HG03135 (cell line): ENCODE results near the gene VPS52.
"Not testable (repeated sequence)": the region's sequence is repeated elsewhere in the genome, so short reads cannot be mapped to it uniquely, and the experiment has no call there.

Experiments used
- ATAC-seq: cut with Tn5 transposase; IDR thresholded peaks from one replicate; pipeline ENCODE4 v1.9.1; 2021; ENCODE audit warnings: mild to moderate bottlenecking, moderate library complexity; ENCODE audit not compliant: unreplicated experiment

The VPS52 gene

DNA sequence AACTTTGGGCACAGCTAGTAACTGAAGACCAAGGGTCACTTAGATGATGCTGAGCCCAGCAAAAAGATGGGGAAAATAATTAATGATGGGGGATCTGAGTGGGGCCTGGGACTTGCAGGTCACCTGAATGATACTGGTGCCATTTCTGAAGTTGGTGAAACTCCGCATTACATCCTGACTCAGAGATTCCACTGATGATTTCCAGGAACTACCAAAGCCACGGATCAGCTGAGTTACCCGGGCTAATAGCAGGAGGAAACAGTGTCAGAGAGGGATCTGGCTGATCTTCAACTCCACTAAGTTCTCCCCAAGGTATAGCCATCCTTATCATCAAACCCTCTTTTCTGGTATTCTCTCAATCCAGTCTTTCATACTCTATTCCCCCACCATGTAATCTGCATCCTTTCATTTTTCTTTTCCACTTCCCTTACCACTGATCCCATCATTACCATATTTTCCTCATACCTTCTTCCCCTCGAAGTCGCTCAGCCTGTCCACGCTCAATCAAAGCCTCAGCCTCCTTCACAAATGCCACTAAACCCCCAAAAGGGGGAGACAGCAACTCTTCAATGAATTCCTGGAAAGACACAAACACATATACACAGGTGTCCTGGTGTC, 20.2 kb downstream of the VPS52 start:
- no peak for ATAC-seq

DNA sequence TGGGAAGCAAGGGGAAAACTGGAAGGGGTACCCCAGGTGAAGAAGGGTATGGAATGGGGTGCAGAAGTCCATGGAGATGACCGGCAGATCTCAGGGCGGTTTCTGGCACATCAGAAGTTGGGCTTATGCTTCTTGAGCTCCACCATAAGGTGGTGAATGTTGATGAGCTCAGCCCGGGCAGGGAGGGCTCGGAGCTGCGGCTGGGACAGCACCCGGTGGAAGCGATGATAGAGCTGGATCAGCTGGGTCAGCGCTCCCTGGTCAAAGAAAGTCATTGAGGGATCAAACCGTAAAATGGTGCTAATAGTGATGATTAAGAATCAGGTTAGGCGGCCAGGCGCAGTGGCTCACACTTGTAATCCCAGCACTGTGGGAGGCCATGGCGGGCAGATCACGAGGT, 20.9 kb downstream of the VPS52 start:
- ATAC-seq = no peak

DNA sequence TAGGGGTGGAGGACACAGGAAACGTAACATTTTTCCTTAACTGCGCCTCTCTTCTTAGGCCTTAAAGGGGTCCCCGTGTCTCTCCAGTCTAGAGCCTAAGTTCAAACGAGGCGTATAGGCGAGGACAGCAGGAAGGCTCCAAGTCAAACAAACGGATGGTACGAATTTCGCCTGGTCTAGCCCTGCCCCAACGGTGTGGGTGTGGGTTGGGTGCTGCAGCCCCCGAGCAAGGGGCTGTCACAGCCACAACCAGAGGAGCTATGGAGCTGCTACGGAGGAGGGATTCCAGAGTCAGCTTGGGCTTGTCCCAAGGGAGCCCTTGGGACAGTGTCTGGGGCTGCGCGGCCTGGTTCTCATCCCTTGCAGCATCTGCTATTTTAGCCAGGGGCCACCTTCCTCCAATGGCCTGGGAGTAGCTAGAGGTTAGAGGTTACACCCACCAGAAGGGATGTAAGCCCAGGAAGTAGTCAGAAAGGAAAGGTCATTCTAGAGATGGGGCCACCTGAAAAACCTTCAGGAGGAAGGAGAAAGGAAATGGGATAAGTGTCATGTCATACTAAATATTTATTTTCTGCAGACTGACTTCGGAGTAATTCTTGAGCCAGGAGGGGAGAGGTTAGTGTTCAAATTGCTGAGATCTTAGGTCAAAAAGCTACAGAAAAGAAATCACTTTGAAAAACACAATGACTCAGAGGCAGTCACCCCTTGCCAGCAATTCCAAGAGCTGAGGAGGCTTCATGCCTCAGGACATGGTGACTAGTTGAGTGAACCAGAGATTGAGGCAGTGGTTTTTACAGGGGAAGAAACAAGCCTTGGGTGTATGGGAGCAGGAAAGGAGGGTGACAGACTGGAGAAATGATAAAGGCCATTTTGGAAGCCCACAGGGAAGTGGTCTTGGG, 21.7 kb downstream of the VPS52 start:
- ATAC-seq = no peak

DNA sequence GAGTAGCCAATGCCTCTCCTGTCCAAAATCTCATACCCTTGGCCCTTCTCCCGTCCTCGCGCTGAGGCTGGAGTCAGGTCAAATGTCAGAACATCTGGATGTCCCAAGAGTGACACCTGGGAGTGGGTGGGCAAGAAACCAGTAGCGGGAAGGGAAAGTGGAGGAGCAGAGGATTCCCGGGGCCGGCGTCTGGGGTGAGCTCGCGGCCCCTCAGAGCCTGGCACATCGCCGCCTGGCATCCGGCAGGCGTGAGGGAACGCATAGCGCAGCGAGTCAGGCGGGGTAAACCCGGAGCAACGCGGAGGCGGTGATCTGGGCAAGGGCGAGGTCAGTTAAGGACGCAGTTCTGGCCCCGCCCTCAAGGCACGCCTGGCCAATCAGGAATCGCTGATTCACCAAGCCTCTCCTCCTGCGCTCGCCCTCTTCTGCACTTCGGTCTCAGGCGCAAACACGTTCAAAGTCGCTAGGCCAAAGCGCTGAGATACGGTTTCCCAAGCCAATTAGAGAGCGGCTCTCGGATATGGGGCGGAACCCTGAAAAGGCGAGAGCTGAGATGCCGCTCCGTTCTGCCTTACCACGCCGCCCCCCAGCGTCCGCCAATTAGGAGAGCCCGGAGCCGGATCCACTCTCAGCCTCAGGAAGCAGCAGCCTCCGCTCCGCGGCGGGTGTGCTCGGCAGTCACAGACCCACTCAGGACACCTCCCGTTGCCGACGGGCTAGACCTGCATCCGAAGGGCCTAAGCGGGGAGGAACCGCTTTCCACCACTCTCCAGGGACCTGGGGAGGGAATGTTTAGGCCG, 22.5 kb downstream of the VPS52 start:
- ATAC-seq = peak; percentile 84

DNA sequence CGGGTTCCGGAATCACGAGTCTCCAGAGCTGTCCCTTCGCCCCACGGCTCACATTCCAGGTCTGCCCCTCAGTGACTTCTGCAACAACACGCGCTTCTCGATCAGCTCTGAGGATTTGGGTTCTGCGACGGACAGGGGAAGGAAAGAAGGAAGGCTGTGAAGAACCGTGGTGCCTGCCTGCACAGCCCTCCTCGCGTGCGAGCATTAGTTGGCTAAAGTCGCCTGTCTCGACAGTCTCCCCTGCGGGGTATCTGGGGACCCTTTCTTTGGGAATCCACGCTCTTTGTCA, 23.1 kb downstream of the VPS52 start:
- ATAC-seq = peak; percentile 7

DNA sequence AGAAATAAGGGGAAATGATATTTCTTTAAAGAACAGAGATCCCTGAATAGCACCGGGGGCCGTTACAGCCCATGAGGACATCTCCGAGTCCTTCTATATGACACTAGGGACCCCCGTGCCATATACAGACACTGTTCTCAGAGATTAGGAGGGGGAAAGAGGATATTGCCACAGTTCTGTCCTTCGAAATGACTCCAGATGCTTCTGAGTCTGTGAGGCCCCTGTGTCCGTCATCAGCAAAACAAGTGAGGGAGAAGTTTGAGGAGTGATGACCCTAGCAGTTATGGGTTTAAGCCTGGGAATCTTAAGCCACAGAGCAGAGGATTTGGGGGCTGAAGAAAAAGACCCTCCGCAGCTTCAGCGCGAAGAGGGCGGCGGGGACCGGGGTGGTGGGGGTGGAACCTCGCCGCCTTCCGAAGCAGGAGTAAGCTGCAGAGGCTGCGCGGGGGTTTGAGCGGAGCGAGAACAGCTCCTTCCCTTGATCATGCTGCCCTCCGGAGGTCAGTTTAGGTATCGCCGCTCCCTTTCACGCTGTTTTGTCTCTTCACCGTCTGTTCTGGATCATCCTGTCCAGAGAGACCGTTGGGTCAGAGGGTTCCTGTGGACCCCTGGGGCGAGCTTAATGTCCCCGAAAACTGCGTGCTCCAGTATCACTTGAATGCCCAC, 23.6 kb downstream of the VPS52 start:
- peak; percentile 36 for ATAC-seq

DNA sequence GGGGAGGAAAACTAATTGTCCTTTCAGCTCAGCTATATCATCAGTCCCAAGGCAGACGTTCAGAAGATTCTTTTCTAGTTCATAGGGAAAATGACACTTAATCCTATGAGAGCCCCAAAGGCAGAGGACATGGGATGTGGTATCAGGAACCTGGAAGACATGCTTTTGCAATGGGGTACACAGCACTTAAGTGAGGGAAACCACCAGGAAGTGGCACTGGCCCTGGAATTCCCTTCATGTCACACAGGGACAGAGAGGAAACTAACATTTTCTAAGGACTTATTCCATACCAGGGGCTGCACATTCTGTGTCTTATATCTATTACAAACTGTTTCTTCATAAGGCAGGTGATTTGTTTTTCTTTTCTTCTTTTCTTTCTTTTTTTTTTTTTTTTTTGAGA, 28.2 kb downstream of the VPS52 start:
- ATAC-seq = no peak

DNA sequence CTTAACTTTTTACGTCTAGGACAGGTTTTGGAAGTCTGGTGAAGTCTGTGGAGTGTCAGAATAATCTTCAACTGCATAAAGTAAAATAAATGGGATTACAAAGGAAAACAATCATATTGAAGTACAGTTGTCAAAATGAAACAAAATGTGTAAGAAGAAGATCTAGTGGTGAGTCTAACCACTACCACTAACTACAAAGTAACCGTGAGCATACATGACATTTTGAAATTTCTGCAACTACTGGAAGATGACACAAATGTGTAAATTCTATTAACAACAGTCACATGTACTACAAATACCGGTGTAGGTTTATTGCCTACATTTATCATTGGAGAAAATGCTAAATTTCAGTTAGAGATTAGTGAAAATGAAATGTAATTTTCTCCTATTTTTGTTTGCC, 29.7 kb downstream of the VPS52 start:
- no peak for ATAC-seq

DNA sequence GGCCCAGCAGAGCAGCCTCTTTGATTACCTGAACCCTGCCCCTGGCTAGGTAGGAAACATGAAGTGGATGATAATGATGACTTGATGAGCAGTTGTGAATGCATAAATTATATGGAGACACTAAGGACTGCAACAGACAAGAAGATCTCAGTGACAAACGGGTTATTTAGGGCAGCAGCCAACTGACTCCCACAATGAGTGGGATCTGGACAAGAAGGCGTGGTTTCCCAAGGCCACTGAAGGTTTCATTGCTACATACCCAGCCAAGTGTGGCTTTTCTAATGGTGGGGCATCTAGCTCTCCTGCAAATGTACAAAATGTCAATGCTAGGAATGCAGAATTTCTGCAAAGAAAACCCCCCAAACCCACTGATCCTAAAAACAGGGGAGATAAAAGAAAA, 33.9 kb downstream of the VPS52 start:
- no peak for ATAC-seq

DNA sequence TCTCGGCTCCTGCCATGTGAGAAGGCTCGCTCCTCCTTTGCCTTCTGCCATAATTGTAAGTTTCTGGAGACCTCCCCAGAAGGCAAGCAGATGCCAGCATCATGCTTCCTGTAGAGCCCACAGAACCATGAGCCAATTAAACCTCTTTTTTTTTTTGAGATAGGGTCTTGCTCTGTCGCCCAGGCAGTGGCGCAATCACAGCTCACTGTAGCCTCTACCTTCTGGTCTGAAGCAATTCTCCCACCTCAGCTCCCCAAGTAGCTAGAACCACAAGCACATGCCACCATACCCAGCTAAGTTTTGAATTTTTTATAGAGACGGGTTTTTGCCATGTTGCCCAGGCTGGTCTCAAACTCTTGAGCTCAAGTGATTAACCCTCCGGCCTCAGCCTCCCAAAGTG, 34.8 kb downstream of the VPS52 start:
- ATAC-seq = no peak

DNA sequence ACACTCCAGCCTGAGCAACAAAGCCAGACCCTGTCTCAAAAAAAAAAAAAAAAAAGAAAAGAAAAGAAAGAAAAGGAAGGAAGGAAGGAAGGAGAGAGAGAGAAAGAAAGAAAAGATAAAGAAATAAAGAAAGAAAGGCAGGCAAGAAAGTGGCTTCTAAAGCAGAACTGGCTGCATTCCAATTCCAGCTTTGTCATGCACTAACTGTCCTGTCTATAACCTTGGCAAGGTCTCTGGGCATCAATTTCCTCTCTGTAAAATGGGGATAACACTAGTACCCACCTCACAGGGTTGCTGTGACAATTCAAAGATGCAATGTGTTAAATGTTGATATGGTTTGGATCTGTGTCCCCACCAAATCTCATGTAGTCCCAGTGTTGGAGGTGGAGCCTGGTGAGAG, 35.3 kb downstream of the VPS52 start:
- no peak for ATAC-seq

DNA sequence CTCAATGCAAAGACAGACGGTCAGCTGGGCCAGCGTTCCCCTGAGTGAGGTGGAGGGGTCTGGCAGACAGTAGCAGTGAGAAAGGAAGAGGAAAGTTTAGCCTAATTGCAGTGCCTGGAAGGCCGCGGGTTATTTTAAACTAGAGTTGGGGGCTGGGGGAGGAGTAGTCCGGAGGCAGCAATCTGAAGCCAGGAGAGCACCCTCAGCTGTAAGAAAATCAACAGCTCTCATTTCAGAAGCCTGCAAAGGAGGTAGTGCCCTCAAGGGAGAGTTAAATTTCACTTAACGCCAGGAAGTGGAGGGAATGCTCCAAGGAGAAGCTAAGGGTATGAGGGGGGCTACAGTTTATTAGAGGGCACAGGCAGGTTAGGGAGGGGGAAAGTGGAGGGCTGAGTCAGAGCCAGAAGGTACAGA, 36.4 kb downstream of the VPS52 start:
- no peak for ATAC-seq

DNA sequence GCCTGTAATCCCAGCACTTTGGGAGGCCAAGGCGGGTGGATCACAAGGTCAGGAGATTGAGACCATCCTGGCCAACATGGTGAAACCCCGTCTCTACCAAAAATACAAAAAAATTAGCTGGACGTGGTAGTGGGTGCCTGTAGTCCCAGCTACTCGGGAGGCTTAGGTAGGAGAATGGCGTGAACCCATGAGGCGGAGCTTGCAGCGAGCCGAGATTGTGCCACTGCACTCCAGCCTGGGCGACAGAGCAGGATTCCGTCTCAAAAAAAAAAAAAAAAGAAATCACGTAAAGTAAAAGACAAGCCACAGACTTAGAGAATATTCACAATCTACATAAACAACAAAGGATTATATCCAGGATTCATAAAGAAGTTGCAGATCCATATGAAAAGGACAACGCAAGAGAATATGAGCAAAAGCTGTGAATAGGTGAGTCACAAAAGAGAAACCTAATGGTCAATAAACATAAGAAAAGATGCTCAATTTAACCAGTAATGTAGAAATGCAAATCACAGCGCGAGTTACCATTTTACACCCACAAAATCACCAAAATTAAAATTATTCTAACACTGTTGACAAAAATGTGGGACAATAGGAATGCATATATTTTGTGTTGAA, 45.1 kb downstream of the VPS52 start:
- not testable (repeated sequence) for ATAC-seq

DNA sequence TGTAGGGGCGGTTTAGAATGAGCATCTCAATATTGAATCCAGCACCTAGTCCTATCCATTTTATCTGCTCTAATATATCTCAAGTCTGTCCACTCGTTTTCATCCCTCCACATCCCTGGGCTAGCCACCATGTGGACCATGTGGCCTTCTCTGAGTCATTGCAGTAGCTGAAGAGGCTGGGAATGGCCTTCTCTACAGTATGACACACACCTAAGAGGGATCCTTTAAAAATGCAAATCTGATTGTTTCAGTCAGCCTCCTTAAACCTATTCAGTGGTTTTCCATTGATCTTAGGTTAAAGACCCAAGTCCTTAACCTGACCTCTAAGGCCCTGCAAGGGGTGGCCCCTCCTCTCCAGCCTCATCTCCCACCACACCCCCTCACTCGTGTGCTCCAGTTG, 54.0 kb downstream of the VPS52 start:
- no peak for ATAC-seq

DNA sequence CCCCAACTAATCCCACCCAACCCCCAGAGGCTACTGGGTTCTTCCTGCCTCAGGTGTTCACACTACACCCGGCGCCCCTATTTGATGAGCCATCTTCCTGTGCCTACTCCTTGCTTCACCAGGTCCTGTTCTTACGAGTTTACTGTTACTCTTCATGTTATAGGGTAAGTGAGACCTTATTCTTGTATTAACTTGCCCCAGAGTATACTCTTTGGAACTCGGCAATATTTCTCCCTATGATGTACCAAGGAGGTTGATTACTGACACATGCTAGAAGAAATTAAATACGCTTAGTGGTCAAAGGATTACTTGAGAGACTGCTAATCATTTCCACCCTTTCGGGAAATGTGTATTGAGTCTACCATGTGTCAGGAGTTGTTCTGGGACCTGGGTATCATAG, 54.4 kb downstream of the VPS52 start:
- ATAC-seq = no peak

DNA sequence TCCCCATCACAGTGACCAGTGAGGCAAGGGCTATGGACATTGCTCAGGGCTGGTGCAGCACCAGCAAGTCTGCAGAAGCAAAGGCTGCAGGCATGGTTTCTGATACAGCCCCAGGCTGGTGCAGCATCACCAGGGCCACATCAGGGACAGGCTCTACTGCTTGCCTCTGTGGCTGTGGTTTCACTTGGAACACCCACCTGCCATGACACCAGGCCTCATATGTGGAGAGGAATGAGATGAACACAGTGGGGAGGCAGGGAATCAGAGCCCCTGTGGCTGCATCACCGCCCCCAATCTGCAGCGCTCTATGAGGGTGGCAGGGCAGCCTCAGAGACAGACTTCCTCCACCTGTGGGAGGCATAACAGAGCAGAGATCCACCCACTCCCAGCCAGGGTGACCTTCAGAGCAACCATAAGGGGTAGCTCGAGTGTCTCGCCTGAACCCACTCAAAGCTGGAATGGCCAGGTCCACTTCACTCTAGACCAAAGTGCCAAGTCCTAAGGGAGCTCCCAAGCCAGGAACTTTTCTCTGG, 55.5 kb downstream of the VPS52 start:
- ATAC-seq = no peak

DNA sequence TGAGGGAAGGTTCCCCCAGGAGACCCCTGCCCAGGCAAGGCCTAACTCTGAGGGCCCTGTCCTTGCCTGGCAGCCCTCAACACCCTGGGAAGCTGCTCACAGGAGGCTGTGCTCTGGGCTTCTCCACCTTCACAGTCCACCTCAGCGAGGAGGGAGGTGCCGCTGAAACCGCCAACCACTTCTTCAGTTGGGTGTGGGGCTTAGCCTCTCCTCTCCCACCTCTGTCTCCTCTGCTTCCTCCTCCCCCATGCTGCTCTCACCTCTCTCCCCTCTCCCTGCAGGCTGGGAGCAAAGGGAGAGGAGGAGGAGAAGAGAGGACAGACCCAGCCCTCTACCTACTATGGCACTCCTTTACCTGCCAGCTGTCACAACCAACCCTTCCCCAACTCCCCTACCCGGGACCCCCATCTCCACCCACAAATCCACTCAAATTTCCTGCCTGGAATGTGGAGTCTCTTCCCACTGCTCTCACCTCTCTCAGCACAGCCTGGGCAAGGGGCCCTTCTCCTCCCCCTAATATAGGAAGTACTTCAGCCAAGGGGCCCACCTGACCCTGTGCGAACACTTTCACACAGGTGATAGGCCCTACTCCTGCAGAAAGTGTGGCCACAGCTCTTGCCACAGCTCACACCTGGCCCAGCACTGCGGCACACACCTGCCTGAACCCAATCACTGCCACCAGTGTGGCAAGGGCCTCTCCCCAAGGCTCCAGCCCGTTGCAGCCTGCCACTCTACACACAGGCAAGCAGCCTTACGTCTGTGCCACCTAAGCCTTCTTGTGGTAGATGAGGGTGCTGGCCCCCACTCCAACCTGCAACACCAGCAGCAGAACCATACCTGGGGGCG, 56.2 kb downstream of the VPS52 start:
- no peak for ATAC-seq

DNA sequence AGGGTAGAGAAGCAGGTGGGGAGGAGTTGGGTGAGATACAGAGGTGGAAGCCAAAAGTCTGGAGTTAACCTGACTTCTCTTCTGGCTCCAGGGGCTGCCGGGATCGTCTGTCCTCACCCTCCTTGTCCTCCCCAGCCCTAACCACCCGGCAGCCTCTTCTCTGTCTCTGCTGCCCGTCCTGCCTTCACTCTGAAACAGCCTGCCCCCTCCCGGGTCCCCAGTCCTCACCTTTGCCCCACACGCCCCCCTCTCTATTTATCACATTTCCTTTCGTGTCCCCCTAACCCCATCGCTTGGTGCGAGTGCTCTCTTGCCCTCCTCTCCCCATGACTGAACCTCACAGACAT, 57.7 kb downstream of the VPS52 start:
- no peak for ATAC-seq

DNA sequence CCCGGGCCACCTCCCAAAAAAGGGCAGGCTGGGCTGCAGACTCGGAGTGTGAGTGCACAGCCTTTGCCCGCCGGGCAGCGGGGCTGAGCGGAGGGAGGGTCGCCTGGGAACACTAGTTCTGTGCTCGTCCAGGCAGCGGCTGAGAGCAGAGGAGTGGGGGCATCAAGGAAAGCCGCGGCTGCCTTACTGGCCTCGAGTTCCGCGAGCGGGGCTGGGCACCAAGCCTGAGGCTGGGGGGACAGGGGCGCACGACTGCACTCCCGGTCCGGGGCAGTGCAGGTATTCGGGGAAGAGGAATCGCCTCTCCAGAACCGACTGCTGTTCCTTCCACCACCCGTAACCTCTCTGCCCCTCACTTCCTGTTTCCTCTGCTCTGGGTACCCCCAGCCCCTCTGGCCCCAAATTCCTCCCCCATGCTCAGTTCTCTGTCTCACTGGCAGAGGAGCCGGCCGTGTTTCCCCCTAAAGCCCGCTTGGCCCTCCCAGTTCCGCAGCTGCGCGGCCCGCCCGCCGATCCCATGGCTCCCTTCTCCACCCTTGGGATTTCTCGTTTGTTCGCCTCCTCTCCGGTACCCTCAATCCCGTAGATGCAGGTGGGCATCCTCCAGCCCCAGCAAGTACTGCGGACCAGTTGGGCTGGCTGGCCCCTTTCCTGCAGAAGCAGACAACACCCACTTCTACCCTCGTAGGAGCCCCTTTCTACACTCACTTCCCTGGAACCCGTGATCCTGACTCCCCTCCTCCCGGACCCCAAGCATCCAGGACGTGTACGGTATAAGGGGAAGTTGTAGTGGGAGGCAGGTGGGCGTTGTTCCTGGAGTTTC, 58.3 kb downstream of the VPS52 start:
- no peak for ATAC-seq
